ENCODE data around the gene SMPD4.
"Not testable (repeated sequence)": the region's sequence is repeated elsewhere in the genome, so short reads cannot be mapped to it uniquely, and the experiment has no call there.

SMPD4 gene

GRCh38 chr2:130191319-130191718 lies 9.9 kb upstream of the SMPD4 start:
- H3K4me3 ChIP-seq (ENCODE audit: low read depth, low read length); DNase-seq (ENCODE audit: low read depth): not testable (repeated sequence)

DNA sequence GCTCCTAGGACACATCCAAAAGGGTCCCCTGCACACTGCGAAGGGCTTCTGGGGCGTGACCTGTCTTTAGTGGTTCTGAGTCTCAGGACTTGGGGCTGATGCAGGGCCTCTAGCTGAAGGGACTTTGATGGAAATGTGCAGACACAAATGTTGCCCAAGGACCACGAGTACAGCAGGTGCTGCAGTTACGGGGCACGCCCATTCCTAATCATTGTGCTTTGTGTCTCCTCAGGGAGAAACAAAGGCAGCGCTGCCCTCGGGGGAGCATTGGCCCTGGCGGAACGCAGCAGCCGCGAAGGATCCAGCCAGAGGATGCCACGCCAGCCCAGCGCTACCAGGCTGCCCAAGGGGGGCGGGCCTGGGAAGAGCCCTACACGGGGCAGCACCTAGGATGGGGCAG lies 8.8 kb upstream of the SMPD4 start:
- no peak for DNase-seq (ENCODE audit: low read depth)
- no peak overlapping the region for H3K4me3 ChIP-seq (ENCODE audit: low read depth, low read length)
- TF ChIP-seq, protein P1, sequence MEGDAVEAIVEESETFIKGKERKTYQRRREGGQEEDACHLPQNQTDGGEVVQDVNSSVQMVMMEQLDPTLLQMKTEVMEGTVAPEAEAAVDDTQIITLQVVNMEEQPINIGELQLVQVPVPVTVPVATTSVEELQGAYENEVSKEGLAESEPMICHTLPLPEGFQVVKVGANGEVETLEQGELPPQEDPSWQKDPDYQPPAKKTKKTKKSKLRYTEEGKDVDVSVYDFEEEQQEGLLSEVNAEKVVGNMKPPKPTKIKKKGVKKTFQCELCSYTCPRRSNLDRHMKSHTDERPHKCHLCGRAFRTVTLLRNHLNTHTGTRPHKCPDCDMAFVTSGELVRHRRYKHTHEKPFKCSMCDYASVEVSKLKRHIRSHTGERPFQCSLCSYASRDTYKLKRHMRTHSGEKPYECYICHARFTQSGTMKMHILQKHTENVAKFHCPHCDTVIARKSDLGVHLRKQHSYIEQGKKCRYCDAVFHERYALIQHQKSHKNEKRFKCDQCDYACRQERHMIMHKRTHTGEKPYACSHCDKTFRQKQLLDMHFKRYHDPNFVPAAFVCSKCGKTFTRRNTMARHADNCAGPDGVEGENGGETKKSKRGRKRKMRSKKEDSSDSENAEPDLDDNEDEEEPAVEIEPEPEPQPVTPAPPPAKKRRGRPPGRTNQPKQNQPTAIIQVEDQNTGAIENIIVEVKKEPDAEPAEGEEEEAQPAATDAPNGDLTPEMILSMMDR (IDR thresholded peaks at IDR 0.05; ENCODE audit: control insufficient read depth, extremely low read depth, insufficient read depth) = no peak

- H3K4me3 ChIP-seq (ENCODE audit: low read depth, low read length); DNase-seq (ENCODE audit: low read depth): not testable (repeated sequence)
Observed at GRCh38 chr2:130188958-130189357, 7.6 kb upstream of the SMPD4 start.

- DNase-seq (ENCODE audit: low read depth) = not testable (repeated sequence)
Observed at GRCh38 chr2:130187859-130188792, 6.7 kb upstream of the SMPD4 start.

GRCh38 chr2:130187268-130187667 lies 5.9 kb upstream of the SMPD4 start:
- TF ChIP-seq, protein P1 (IDR thresholded peaks at IDR 0.05; ENCODE audit: control insufficient read depth, extremely low read depth, insufficient read depth) = no peak

More at GRCh38 chr2:130187859-130188792, 6.7 kb upstream of the SMPD4 start:
- H3K4me3 ChIP-seq (ENCODE audit: low read depth, low read length) = not testable (repeated sequence)

DNA sequence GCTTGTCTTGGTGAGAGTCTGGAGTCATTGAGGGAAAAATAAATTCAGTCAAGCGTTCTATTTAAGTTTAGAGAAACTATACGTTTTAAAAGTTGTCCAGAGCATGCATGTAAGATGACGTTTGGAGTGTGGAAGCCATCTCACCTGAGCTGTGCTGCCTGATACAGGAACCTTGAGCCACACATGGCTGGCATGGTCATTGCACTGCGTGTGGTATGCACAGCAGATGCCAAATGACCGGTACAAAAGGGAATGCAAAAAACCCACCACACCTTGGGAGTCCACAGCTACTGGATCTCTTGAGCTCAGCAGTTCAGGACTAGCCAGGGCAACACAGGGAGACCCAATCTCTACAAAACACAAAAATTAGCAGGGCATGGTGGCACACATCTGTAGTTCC lies 5.0 kb upstream of the SMPD4 start:
- DNase-seq (ENCODE audit: low read depth) = no peak
- TF ChIP-seq, protein P1 (IDR thresholded peaks at IDR 0.05; ENCODE audit: control insufficient read depth, extremely low read depth, insufficient read depth) = no peak
- H3K4me3 ChIP-seq (ENCODE audit: low read depth, low read length) = no peak overlapping the region

More at GRCh38 chr2:130187268-130187667, 5.9 kb upstream of the SMPD4 start:
- DNase-seq (ENCODE audit: low read depth) = no peak
- no peak overlapping the region for H3K4me3 ChIP-seq (ENCODE audit: low read depth, low read length)

- TF ChIP-seq, protein P1 (IDR thresholded peaks at IDR 0.05; ENCODE audit: control insufficient read depth, extremely low read depth, insufficient read depth) = no peak
- no peak overlapping the region for H3K4me3 ChIP-seq (ENCODE audit: low read depth, low read length)
- no peak for DNase-seq (ENCODE audit: low read depth)
Observed at GRCh38 chr2:130185896-130186295, 4.5 kb upstream of the SMPD4 start.

DNA sequence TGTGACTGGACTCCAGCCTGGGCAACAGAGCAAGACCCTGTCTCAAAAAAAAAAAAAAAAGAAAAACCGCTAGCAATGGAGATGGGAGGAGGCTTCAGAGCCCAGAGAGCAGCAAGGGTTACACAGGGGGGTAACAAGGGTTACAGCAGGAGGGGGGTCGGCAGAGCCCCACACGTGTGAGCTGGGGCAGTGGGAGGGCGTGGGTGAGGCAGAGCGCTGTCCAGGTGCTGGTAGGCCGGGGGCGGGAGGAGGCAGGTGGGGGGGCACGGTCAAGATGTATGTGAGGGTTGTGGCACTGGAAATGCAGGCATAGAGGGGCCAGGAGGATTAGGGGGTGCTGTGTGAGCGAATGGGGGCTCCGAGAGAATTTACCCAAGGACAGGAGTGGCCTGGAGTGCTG lies 4.0 kb upstream of the SMPD4 start:
- no peak for DNase-seq (ENCODE audit: low read depth)
- H3K4me3 ChIP-seq (ENCODE audit: low read depth, low read length) = no peak overlapping the region
- TF ChIP-seq, protein P1 (IDR thresholded peaks at IDR 0.05; ENCODE audit: control insufficient read depth, extremely low read depth, insufficient read depth) = no peak

Measured in LNCaP clone FGC (cell line).